GM18499 (cell line): Measurements from ENCODE around the gene NUP62CL.
A peak's percentile ranks its signal among the peaks of the same experiment; 100 is the strongest.

Experiments used
- ATAC-seq: cut with Tn5 transposase; IDR thresholded peaks from one replicate; pipeline ENCODE4 v1.9.1; 2021; ENCODE audit warnings: moderate number of reproducible peaks; ENCODE audit not compliant: insufficient read depth, unreplicated experiment

NUP62CL gene

GRCh38 chrX:107154787-107155620 lies 51.2 kb downstream of the NUP62CL start:
- ATAC-seq: no peak

- no peak for ATAC-seq
These were observed 53.2 kb downstream of the NUP62CL start for GRCh38 chrX:107153005-107153404.

GRCh38 chrX:107146670-107147069 lies 59.6 kb downstream of the NUP62CL start:
- ATAC-seq: no peak

- ATAC-seq: no peak
These were observed 70.3 kb downstream of the NUP62CL start for GRCh38 chrX:107135965-107136307.

GRCh38 chrX:107135049-107135964 lies 70.9 kb downstream of the NUP62CL start:
- ATAC-seq: no peak

- no peak for ATAC-seq
These were observed 82.5 kb downstream of the NUP62CL start for GRCh38 chrX:107123750-107124149.

- ATAC-seq: no peak
These were observed 87.0 kb downstream of the NUP62CL start for GRCh38 chrX:107119283-107119682.

- peak; percentile 94 for ATAC-seq
These were observed 87.7 kb downstream of the NUP62CL start, which contains the start of gene RBM41 for GRCh38 chrX:107118322-107119147. Gene RBM41 (minus strand): TSS chrX:107118822. CDS start chrX:107118773, 49 bp downstream.

GRCh38 chrX:107117993-107118321 lies 88.3 kb downstream of the NUP62CL start:
- no peak for ATAC-seq

GRCh38 chrX:107107459-107107858 lies 98.8 kb downstream of the NUP62CL start:
- ATAC-seq: no peak

- ATAC-seq: no peak
These were observed 103.3 kb downstream of the NUP62CL start for GRCh38 chrX:107102980-107103379.

GRCh38 chrX:107076158-107076557 lies 130.1 kb downstream of the NUP62CL start:
- ATAC-seq: no peak
